GM12873 (cell line): ENCODE measurements around the gene ZNF439.

ENCODE experiments used
- TF ChIP-seq, protein P1 (sequence below): IDR thresholded peaks from 2 replicates; pipeline ENCODE4 v1.5.1; 2012; ENCODE audit warnings: low read depth, mild to moderate bottlenecking, moderate library complexity, low read length, control low read depth; ENCODE audit not compliant: insufficient read depth; ENCODE audit errors: missing control alignments

Gene ZNF439

DNA sequence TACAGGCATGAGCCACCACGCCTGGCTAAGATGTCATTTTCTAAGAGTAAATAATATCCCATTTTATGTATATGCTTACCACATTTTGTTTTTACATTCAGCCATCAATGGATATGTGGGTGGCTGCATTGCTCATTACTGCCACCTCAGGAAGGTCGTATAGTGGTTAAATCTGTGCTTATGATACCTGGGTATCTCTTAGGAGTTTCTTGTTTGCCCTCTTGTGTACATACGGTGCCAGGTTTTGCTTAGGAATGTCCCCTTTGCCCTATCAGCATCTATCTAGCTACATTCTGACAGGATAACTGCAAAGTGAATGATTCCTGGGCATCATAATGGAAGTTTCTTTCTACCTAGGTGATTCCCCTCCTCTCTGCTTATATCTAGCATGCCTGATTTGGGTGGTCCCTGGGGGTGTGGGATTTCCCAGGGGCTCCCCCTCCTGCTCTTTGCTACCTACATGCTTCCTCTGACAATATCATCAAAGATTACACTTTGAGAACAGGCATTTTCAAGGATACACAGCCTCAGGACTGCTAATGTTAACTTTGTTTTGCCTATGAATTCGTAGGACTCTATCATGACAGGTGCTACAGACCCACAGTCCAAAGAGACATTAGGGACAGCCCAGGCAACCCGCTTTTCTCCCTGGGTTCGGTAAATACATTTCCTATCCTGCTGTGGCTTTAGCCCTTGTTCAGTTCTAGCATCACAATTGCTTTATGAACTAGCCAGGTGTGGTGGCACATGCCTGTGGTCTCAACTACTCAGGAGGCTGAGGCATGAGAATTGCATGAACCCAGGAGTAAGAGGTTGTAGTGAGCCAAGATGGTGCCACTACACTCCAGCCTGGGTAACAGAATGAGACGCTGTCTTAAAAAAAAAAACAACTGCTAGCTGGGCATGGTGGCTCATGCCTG is 19.3 kb upstream of the ZNF439 start:
- TF ChIP-seq, protein P1, sequence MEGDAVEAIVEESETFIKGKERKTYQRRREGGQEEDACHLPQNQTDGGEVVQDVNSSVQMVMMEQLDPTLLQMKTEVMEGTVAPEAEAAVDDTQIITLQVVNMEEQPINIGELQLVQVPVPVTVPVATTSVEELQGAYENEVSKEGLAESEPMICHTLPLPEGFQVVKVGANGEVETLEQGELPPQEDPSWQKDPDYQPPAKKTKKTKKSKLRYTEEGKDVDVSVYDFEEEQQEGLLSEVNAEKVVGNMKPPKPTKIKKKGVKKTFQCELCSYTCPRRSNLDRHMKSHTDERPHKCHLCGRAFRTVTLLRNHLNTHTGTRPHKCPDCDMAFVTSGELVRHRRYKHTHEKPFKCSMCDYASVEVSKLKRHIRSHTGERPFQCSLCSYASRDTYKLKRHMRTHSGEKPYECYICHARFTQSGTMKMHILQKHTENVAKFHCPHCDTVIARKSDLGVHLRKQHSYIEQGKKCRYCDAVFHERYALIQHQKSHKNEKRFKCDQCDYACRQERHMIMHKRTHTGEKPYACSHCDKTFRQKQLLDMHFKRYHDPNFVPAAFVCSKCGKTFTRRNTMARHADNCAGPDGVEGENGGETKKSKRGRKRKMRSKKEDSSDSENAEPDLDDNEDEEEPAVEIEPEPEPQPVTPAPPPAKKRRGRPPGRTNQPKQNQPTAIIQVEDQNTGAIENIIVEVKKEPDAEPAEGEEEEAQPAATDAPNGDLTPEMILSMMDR: peak; percentile 8

DNA sequence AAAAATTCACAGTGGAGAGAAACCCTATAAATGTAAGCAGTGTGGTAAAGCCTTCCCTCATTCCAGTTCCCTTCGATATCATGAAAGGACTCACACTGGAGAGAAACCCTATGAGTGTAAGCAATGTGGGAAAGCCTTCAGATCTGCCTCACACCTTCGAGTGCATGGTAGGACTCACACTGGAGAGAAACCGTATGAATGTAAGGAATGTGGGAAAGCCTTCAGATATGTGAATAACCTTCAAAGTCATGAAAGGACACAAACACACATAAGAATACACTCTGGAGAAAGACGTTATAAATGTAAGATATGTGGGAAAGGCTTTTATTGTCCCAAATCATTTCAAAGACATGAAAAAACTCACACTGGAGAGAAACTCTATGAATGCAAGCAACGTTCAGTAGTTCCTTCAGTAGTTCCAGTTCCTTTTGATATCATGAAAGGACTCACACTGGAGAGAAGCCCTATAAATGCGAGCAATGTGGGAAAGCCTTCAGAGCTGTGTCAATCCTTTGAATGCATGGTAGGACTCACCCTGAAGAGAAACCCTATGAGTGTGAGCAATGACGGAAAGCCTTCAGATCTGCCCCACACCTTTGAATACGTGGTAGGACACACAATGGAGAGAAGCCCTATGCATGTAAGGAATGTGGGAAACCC is 16.1 kb upstream of the ZNF439 start:
- TF ChIP-seq, protein P1: no peak

DNA sequence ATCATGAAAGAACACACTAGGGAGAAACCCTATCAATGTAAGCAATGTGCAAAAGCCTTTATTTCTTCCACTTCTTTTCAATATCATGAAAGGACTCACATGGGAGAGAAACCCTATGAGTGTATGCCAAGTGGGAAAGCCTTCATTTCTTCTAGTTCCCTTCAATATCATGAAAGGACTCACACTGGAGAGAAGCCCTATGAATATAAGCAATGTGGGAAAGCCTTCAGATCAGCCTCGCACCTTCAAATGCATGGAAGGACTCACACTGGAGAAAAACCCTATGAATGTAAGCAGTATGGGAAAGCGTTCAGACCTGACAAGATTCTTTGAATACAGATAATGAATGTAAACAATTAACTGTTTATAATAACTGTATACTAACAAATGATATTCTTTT is 15.0 kb upstream of the ZNF439 start:
- TF ChIP-seq, protein P1: no peak

DNA sequence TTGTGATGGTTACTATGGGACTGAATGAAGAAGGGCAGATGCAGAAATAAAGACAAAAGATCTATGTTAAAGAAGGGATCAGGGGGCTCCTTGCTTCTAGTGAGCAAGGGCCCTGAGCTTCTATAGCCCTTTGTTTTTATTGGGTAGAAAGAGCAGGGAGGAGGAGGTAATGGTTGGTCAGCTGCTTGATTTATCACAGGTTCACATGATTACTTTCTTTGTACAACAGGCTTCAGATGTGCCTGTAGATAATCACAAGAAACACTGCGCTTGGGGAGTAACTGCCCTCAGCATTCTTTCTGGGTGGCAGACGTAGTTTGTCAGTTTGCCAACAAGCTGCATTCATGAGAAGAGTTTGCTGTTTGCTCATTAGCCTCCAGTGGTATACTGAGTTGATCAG is 4.8 kb upstream of the ZNF439 start:
- TF ChIP-seq, protein P1: no peak

DNA sequence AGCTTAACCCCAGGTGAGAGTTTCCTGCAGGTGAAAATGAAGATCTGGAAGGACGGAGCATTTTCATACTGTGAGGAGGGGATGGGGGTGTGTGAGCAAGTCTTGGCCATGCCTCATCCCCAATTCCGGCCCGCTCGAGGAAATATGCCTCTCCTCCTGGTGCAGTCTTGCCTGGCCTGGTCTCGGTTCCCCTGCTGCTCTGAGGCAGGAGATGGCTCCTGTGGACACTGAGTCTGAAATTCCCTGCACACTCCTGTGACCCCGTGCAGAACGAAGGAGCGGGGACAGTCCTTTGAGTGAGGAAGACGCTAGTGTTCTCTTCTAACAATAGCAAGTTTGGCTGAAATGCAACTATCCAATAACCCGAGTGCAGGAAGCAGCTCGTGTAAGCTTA is 329 bp upstream of the ZNF439 start:
- TF ChIP-seq, protein P1: no peak

DNA sequence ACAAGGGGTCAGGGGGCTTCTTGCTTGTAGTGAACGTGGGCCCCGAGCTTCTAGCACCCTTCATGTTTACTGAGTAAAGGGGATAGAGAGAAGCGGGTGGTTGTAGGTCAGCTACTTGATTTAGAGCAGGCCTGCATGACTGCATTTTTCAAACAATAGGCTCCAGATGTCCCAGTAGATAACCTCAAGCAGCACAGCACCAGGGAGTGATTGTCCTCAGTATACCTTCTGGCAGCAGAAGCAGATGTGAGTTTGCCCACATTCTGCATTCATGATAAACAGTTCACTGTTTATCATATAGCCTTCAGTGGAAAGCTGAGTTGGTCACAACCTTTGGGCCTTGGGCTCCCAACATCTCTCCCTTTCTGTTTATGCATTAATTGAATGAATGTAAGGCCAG is 4.8 kb downstream of the ZNF439 start:
- TF ChIP-seq, protein P1: no peak

DNA sequence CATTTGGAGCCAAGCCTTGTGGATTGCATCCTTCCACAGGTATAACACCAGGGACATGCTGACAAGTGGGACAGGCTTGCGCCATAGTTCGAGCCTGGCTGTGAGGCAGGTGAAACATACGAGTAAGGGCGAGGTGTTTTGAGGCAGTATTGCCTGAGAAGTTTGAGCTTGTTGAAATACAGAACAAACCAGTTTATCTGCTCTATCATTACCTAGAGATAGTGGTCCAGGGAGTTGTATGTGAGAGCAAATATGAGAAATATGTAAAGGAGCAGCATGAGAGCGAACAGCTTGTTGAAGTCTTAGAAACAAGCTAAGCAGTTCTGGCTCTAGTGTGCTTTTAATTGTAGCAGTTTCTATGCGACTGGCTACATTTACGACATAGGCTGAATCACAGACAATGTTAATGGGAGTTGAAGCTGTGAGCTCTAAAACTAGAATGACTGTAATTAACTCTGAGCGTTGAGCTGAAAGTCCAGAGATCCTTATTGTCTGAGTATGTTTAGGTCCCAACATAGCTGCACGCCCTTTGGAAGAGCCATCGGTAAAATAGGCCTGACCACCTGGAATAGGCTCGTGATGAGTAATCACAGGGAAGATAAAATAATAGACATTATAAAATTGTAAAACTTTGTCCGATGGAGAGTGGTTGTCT is 8.2 kb downstream of the ZNF439 start:
- TF ChIP-seq, protein P1: no peak
